ENCODE results near the gene NDUFB3. TPM values are rescaled to one million over a fixed set of nuclear protein-coding genes. Genes with fewer than 3 reads are reported as not detected.
A peak's percentile ranks its signal among the peaks of the same experiment; 100 is the strongest.

Gene NDUFB3
- total RNA-seq, 1 experiment from 2014 or later: 96.7 TPM

GRCh38 chr2:201109186-201109585 is 37.4 kb downstream of the NDUFB3 start:
- no TSS peak for BruUV-seq (replicated peaks)
- no peak overlapping the region for H3K4me3 ChIP-seq
- H3K9me3 ChIP-seq (ENCODE audit: insufficient read depth, low read depth): no peaks in the 10 kb centered on the region
- CTCF ChIA-PET: no interaction called here
- no peaks in the 10 kb centered on the region for H3K27me3 ChIP-seq (ENCODE audit: insufficient read depth, low read depth)
- no peak for DNase-seq
- H3K4me1 ChIP-seq (replicated peaks; ENCODE audit: insufficient read depth): peaks cover under 1% of the 10 kb centered on the region; the same call in 1 of the 2 replicates
- no peaks in the 10 kb centered on the region for H3K9me2 ChIP-seq (ENCODE audit: insufficient read depth)
- H3K36me3 ChIP-seq (ENCODE audit: low read depth): no peaks in the 10 kb centered on the region
- no peaks in the 10 kb centered on the region for H4K20me1 ChIP-seq (ENCODE audit: insufficient read depth)
- TF ChIP-seq CTCF (conservative IDR thresholded peaks at IDR 0.05) (no peak), EZH2 (IDR thresholded peaks at IDR 0.05; ENCODE audit: low read depth) (no peak)
- no peak overlapping the region for H3K27ac ChIP-seq
- H3K79me2 ChIP-seq (ENCODE audit: low read depth): no peaks in the 10 kb centered on the region
- H3F3A ChIP-seq (ENCODE audit: insufficient read depth, low read depth): no peaks in the 10 kb centered on the region
- intact Hi-C loops (cut with micrococcal nuclease; ENCODE audit: unreplicated experiment): no loop called here
- H2AFZ ChIP-seq: no peak overlapping the region
- POLR2A ChIA-PET (ENCODE audit: unreplicated experiment): no interaction called here
- H3K4me2 ChIP-seq: no peak overlapping the region

GRCh38 chr2:201110615-201111014 is 38.8 kb downstream of the NDUFB3 start:
- H3K4me3 ChIP-seq: no peak overlapping the region
- peaks cover 10% of the 10 kb centered on the region for H3F3A ChIP-seq (ENCODE audit: insufficient read depth, low read depth)
- TF ChIP-seq CTCF (conservative IDR thresholded peaks at IDR 0.05): no peak
- TF ChIP-seq EZH2 (IDR thresholded peaks at IDR 0.05; ENCODE audit: low read depth): no peak
- no peak for DNase-seq
- H2AFZ ChIP-seq: no peak overlapping the region
- no TSS peak for BruUV-seq (replicated peaks)
- no peaks in the 10 kb centered on the region for H3K9me2 ChIP-seq (ENCODE audit: insufficient read depth)
- no peaks in the 10 kb centered on the region for H4K20me1 ChIP-seq (ENCODE audit: insufficient read depth)
- no peak overlapping the region for H3K4me2 ChIP-seq
- peaks cover 4% of the 10 kb centered on the region; the same call in 1 of the 2 replicates for H3K79me2 ChIP-seq (ENCODE audit: low read depth)
- H3K27ac ChIP-seq: no peak overlapping the region
- H3K9me3 ChIP-seq (ENCODE audit: insufficient read depth, low read depth): no peaks in the 10 kb centered on the region
- H3K27me3 ChIP-seq (ENCODE audit: insufficient read depth, low read depth): no peaks in the 10 kb centered on the region
- POLR2A ChIA-PET (ENCODE audit: unreplicated experiment): no interaction called here
- peaks cover 13% of the 10 kb centered on the region; the same call in 1 of the 2 replicates for H3K4me1 ChIP-seq (replicated peaks; ENCODE audit: insufficient read depth)
- intact Hi-C loops (cut with micrococcal nuclease; ENCODE audit: unreplicated experiment): no loop called here
- CTCF ChIA-PET: interaction anchor here (0.6 kb wide), 1 partner anchor 42 kb away, joined by 4 read pairs; no protein-coding TSS in a partner anchor
- H3K36me3 ChIP-seq (ENCODE audit: low read depth): no peaks in the 10 kb centered on the region

GRCh38 chr2:201111096-201111495 is 39.3 kb downstream of the NDUFB3 start:
- no peak overlapping the region for H2AFZ ChIP-seq
- H3K9me2 ChIP-seq (ENCODE audit: insufficient read depth): no peaks in the 10 kb centered on the region
- intact Hi-C loops (cut with micrococcal nuclease; ENCODE audit: unreplicated experiment): no loop called here
- no peak overlapping the region for H3K4me3 ChIP-seq
- no peak for DNase-seq
- H3K27ac ChIP-seq: no peak overlapping the region
- no peak for TF ChIP-seq EZH2 (IDR thresholded peaks at IDR 0.05; ENCODE audit: low read depth)
- H3K9me3 ChIP-seq (ENCODE audit: insufficient read depth, low read depth): no peaks in the 10 kb centered on the region
- H3K4me1 ChIP-seq (replicated peaks; ENCODE audit: insufficient read depth): peaks cover 14% of the 10 kb centered on the region; the same call in 1 of the 2 replicates
- BruUV-seq (replicated peaks): no TSS peak
- no peak overlapping the region for H3K4me2 ChIP-seq
- no peaks in the 10 kb centered on the region for H3K36me3 ChIP-seq (ENCODE audit: low read depth)
- H3K27me3 ChIP-seq (ENCODE audit: insufficient read depth, low read depth): no peaks in the 10 kb centered on the region
- ChIA-PET CTCF (interaction anchor here (0.6 kb wide), 1 partner anchor 41 kb away, joined by 4 read pairs; no protein-coding TSS in a partner anchor), POLR2A (ENCODE audit: unreplicated experiment) (interaction anchor here (0.7 kb wide), 1 partner anchor 119 kb away, joined by 3 read pairs; no protein-coding TSS in a partner anchor)
- H3F3A ChIP-seq (ENCODE audit: insufficient read depth, low read depth): peaks cover 14% of the 10 kb centered on the region
- H4K20me1 ChIP-seq (ENCODE audit: insufficient read depth): no peaks in the 10 kb centered on the region
- H3K79me2 ChIP-seq (ENCODE audit: low read depth): peaks cover 6% of the 10 kb centered on the region; the same call in 1 of the 2 replicates

GRCh38 chr2:201114350-201114749 is 42.5 kb downstream of the NDUFB3 start:
- Histone ChIP-seq H3K27ac (no peak overlapping the region), H3K27me3 (ENCODE audit: insufficient read depth, low read depth) (no peaks in the 10 kb centered on the region), H3K36me3 (ENCODE audit: low read depth) (no peaks in the 10 kb centered on the region), H3F3A (ENCODE audit: insufficient read depth, low read depth) (peaks cover 46% of the 10 kb centered on the region), H2AFZ (no peak overlapping the region), H4K20me1 (ENCODE audit: insufficient read depth) (no peaks in the 10 kb centered on the region), H3K4me2 (peak overlapping the region; percentile 89), H3K79me2 (ENCODE audit: low read depth) (peaks cover 23% of the 10 kb centered on the region), H3K4me3 (peak overlapping the region; percentile 68; the same call in 1 of the 2 replicates), H3K9me3 (ENCODE audit: insufficient read depth, low read depth) (no peaks in the 10 kb centered on the region), H3K9me2 (ENCODE audit: insufficient read depth) (no peaks in the 10 kb centered on the region), H3K4me1 (replicated peaks; ENCODE audit: insufficient read depth) (peaks cover 26% of the 10 kb centered on the region)
- no TSS peak for BruUV-seq (replicated peaks)
- intact Hi-C loops (cut with micrococcal nuclease; ENCODE audit: unreplicated experiment): no loop called here
- DNase-seq: no peak
- POLR2A ChIA-PET (ENCODE audit: unreplicated experiment): no interaction called here
- CTCF ChIA-PET: interaction anchor here (0.7 to 1.1 kb wide), 2 partner anchors 18 to 44 kb away, joined by 3 to 6 read pairs; no protein-coding TSS in a partner anchor
- TF ChIP-seq CTCF (conservative IDR thresholded peaks at IDR 0.05): no peak
- no peak for TF ChIP-seq EZH2 (IDR thresholded peaks at IDR 0.05; ENCODE audit: low read depth)

Data from PC-9 (cell line).